ACC112 (cell line): Measurements from ENCODE around the gene TRIM7.
A peak's percentile ranks its signal among the peaks of the same experiment; 100 is the strongest.
"Not testable (repeated sequence)": the region's sequence is repeated elsewhere in the genome, so short reads cannot be mapped to it uniquely, and the experiment has no call there.

Source experiments
- H2AFZ ChIP-seq: fragments of 200-600 bp; sonication (generic); one replicate; pipeline ENCODE4 v1.6.0; 2017; ENCODE audit warnings: antibody characterized with exemption, low read length; ENCODE audit not compliant: unreplicated experiment
- H3K27ac ChIP-seq: fragments of 200-600 bp; sonication (generic); 2 replicates; pipeline ENCODE4 v1.5.1; 2014; ENCODE audit warnings: low read depth, mild to moderate bottlenecking, antibody characterized with exemption, low read length, moderate library complexity
- H3K27me3 ChIP-seq: fragments of 200-600 bp; sonication (generic); 2 replicates; pipeline ENCODE4 v1.6.1; 2014; ENCODE audit warnings: mild to moderate bottlenecking, antibody characterized with exemption, low read length, moderate library complexity, mixed read lengths; ENCODE audit not compliant: insufficient read depth
- H3K36me3 ChIP-seq: fragments of 200-600 bp; sonication (generic); 2 replicates; pipeline ENCODE4 v1.6.1; 2016; ENCODE audit warnings: mild to moderate bottlenecking, antibody characterized with exemption, low read length, moderate library complexity, mixed read lengths; ENCODE audit not compliant: insufficient read depth
- H3K4me1 ChIP-seq: fragments of 200-600 bp; sonication (generic); one replicate; pipeline ENCODE4 v1.6.1; 2016; ENCODE audit warnings: low read length, mixed read lengths; ENCODE audit not compliant: insufficient read depth, unreplicated experiment, control insufficient read depth
- H3K4me3 ChIP-seq: fragments of 200-600 bp; sonication (generic); 2 replicates; pipeline ENCODE4 v1.5.1; 2014; ENCODE audit warnings: mild to moderate bottlenecking, low read depth, low read length
- H3K79me2 ChIP-seq: fragments of 200-600 bp; sonication (generic); one replicate; pipeline ENCODE4 v1.6.0; 2016; ENCODE audit warnings: low read length; ENCODE audit not compliant: control insufficient read depth, unreplicated experiment, insufficient read depth

The TRIM7 gene

GRCh38 chr5:181220178-181220515 is 15.2 kb upstream of the TRIM7 start:
- Histone ChIP-seq H2AFZ (no peak overlapping the region), H3K27ac (no peak overlapping the region), H3K4me1 (peaks cover 8% of the 10 kb centered on the region), H3K79me2 (peaks cover 13% of the 10 kb centered on the region), H3K27me3 (no peaks in the 10 kb centered on the region), H3K36me3 (no peaks in the 10 kb centered on the region), H3K4me3 (no peak overlapping the region)

- no peak overlapping the region for H3K4me3 ChIP-seq
- H3K27ac ChIP-seq, result no peak overlapping the region
- no peak overlapping the region for H2AFZ ChIP-seq
- no peaks in the 10 kb centered on the region for H3K36me3 ChIP-seq
- no peaks in the 10 kb centered on the region for H3K27me3 ChIP-seq
- peaks cover 7% of the 10 kb centered on the region for H3K79me2 ChIP-seq
- peaks cover 2% of the 10 kb centered on the region for H3K4me1 ChIP-seq
Observed at GRCh38 chr5:181219262-181220177, 14.5 kb upstream of the TRIM7 start.

- peak overlapping the region; percentile 67 for H3K4me3 ChIP-seq
- H3K4me1 ChIP-seq, result no peaks in the 10 kb centered on the region
- H2AFZ ChIP-seq, result peak overlapping the region; percentile 26
- H3K27ac ChIP-seq, result peak overlapping the region; percentile 27; the same call in 1 of the 2 replicates
- no peaks in the 10 kb centered on the region for H3K36me3 ChIP-seq
- H3K79me2 ChIP-seq, result no peaks in the 10 kb centered on the region
- no peaks in the 10 kb centered on the region for H3K27me3 ChIP-seq
Observed at GRCh38 chr5:181218795-181219124, 13.8 kb upstream of the TRIM7 start.

- peak overlapping the region; percentile 61 for H2AFZ ChIP-seq
Observed at GRCh38 chr5:181217803-181218062, 12.7 kb upstream of the TRIM7 start.

GRCh38 chr5:181217111-181217802 is 12.3 kb upstream of the TRIM7 start:
- Histone ChIP-seq H3K4me3 (peak overlapping the region; percentile 66), H3K4me1 (no peaks in the 10 kb centered on the region), H3K27me3 (no peaks in the 10 kb centered on the region), H2AFZ (peak overlapping the region; percentile 61), H3K36me3 (no peaks in the 10 kb centered on the region), H3K79me2 (no peaks in the 10 kb centered on the region), H3K27ac (no peak overlapping the region; the same call in 1 of the 2 replicates)

More at GRCh38 chr5:181217803-181218062, 12.7 kb upstream of the TRIM7 start:
- Histone ChIP-seq H3K36me3 (no peaks in the 10 kb centered on the region), H3K27me3 (no peaks in the 10 kb centered on the region), H3K27ac (no peak overlapping the region; the same call in 1 of the 2 replicates), H3K4me3 (peak overlapping the region; percentile 66), H3K79me2 (no peaks in the 10 kb centered on the region), H3K4me1 (no peaks in the 10 kb centered on the region)

- Histone ChIP-seq H3K36me3 (no peaks in the 10 kb centered on the region), H2AFZ (peak overlapping the region; percentile 94), H3K27me3 (no peaks in the 10 kb centered on the region), H3K79me2 (no peaks in the 10 kb centered on the region), H3K4me1 (no peaks in the 10 kb centered on the region), H3K4me3 (peak overlapping the region; percentile 68), H3K27ac (no peak overlapping the region)
Observed at GRCh38 chr5:181215997-181216989, 11.3 kb upstream of the TRIM7 start.

- not testable (repeated sequence) for H3K4me1 ChIP-seq, H3K79me2 ChIP-seq, H3K27ac ChIP-seq, H3K27me3 ChIP-seq, H3K36me3 ChIP-seq, H3K4me3 ChIP-seq, H2AFZ ChIP-seq
Observed at GRCh38 chr5:181214249-181214648, 9.3 kb upstream of the TRIM7 start.

GRCh38 chr5:181212934-181213333 is 7.9 kb upstream of the TRIM7 start:
- Histone ChIP-seq H3K4me3 (no peak overlapping the region), H3K27me3 (no peaks in the 10 kb centered on the region), H3K36me3 (no peaks in the 10 kb centered on the region), H3K27ac (no peak overlapping the region), H3K4me1 (no peaks in the 10 kb centered on the region), H2AFZ (no peak overlapping the region), H3K79me2 (no peaks in the 10 kb centered on the region)

GRCh38 chr5:181212080-181212479 is 7.1 kb upstream of the TRIM7 start:
- Histone ChIP-seq H3K4me3 (no peak overlapping the region), H2AFZ (no peak overlapping the region), H3K27me3 (no peaks in the 10 kb centered on the region)

GRCh38 chr5:181211208-181211607 is 6.2 kb upstream of the TRIM7 start:
- no peak overlapping the region for H2AFZ ChIP-seq
- peaks cover under 1% of the 10 kb centered on the region for H3K4me1 ChIP-seq
- H3K27me3 ChIP-seq, result no peaks in the 10 kb centered on the region
- no peak overlapping the region for H3K4me3 ChIP-seq
- H3K27ac ChIP-seq, result no peak overlapping the region
- no peaks in the 10 kb centered on the region for H3K79me2 ChIP-seq
- no peaks in the 10 kb centered on the region for H3K36me3 ChIP-seq

More at GRCh38 chr5:181212080-181212479, 7.1 kb upstream of the TRIM7 start:
- Histone ChIP-seq H3K36me3 (no peaks in the 10 kb centered on the region), H3K4me1 (no peaks in the 10 kb centered on the region), H3K27ac (no peak overlapping the region), H3K79me2 (no peaks in the 10 kb centered on the region)
